Mononuclear cell (primary cell): ENCODE results near the gene ABCG8. TPM values are rescaled to one million over a fixed set of nuclear protein-coding genes. Genes with fewer than 3 reads are reported as not detected.
"Not testable (repeated sequence)": the region's sequence is repeated elsewhere in the genome, so short reads cannot be mapped to it uniquely, and the experiment has no call there.

ENCODE experiments used
- H3K27me3 ChIP-seq: 2 replicates; pipeline ENCODE4 v1.6.0; 2011; ENCODE audit warnings: low read length, control low read depth; ENCODE audit not compliant: insufficient read depth
- H3K4me1 ChIP-seq: 2 replicates; pipeline ENCODE4 v1.5.1; 2011; ENCODE audit warnings: mild to moderate bottlenecking, low read length, control low read depth; ENCODE audit not compliant: insufficient read depth
- H3K4me3 ChIP-seq: 2 replicates; pipeline ENCODE4 v1.5.1; 2011; ENCODE audit warnings: mild to moderate bottlenecking, low read length, moderate library complexity
- H3K9me3 ChIP-seq: 2 replicates; pipeline ENCODE4 v1.5.1; 2011; ENCODE audit warnings: low read depth, mild to moderate bottlenecking, control low read depth, low read length
- total RNA-seq: library from RNA; depleted of rRNA; stranded (reverse); fragments of >200 nt; gene quantifications from one replicate; pipeline ENCODE4 v1.2.3, GENCODE V29; 2012

Gene ABCG8
- total RNA-seq, 1 donor: not detected

DNA sequence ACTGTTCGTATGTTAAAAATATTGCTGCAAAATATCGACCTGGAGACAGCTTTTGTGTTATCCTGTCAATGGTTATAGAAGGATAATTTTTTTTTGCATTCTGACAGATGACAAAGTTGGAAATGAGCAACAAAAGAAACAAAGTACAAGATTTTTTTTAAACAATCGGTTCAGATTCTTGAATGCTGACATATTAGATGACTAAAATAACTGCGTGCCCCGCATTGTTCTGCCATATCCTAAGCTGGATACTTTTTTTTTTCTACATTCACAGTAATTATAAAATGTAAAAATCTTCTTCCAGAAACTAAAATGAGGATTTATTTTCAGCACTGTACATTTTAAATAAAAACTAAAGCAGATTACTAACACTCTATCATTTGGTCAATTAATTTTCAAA lies 67.1 kb downstream of the ABCG8 start:
- Histone ChIP-seq H3K27me3 (no peaks in the 10 kb centered on the region), H3K9me3 (no peaks in the 10 kb centered on the region), H3K4me3 (no peak overlapping the region), H3K4me1 (no peaks in the 10 kb centered on the region)

- no peaks in the 10 kb centered on the region for H3K27me3 ChIP-seq
- no peaks in the 10 kb centered on the region for H3K9me3 ChIP-seq
- no peaks in the 10 kb centered on the region for H3K4me1 ChIP-seq
- no peak overlapping the region for H3K4me3 ChIP-seq
Measured at GRCh38 chr2:43906448-43907109, 67.8 kb downstream of the ABCG8 start.

DNA sequence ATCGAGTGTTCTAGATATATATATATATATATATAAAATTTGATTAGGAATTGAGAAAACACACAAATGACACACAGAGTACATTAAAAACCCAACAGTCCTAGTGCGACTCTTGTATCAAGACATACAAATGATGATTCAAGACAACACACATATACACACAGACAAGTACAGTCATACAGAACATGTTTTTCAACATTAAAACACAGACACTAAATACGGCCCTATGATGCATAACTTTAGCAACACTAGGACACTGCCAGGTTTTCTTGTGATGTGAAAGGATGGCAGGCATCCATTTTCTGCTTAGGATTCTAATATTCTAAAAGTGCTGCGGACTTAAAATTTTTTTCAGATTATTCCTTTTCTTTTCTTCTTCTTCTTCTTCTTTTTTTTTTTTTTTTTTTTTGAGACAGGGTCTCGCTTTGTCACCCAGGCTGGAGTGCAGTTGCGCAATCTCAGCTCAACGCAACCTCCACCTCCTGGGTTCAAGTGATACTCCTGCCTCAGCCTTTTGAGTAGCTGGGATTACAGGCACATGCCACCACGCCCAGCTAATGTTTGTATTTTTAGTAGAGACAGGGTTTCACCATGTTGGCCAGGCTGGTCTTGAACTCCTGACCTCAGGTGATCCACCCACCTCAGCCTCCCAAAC lies 72.5 kb downstream of the ABCG8 start:
- not testable (repeated sequence) for H3K4me1 ChIP-seq, H3K9me3 ChIP-seq, H3K4me3 ChIP-seq, H3K27me3 ChIP-seq

- Histone ChIP-seq H3K9me3 (no peaks in the 10 kb centered on the region), H3K4me3 (no peak overlapping the region), H3K27me3 (no peaks in the 10 kb centered on the region), H3K4me1 (no peaks in the 10 kb centered on the region)
Measured at GRCh38 chr2:43924463-43924862, 85.7 kb downstream of the ABCG8 start.

DNA sequence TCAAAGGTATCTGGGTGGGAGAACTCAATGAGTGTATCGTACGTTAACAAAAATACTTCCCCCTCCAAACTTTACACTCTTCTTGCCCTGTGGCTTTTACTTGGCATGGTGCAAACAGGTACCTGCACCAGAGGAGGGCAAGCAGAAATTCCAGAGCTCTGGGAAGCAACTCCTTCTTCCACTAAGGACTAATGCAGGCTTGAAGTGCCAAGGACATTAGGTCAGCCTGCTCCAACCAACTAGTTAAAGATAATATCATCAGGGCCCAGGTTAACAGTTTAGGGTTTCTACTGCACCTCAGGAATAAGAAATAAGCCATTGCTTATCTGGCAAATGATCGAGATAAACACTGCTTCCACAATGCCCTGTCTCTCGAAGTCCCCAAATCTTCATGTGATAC lies 86.7 kb downstream of the ABCG8 start:
- Histone ChIP-seq H3K4me3 (no peak overlapping the region), H3K27me3 (no peaks in the 10 kb centered on the region), H3K4me1 (no peaks in the 10 kb centered on the region), H3K9me3 (no peaks in the 10 kb centered on the region)

DNA sequence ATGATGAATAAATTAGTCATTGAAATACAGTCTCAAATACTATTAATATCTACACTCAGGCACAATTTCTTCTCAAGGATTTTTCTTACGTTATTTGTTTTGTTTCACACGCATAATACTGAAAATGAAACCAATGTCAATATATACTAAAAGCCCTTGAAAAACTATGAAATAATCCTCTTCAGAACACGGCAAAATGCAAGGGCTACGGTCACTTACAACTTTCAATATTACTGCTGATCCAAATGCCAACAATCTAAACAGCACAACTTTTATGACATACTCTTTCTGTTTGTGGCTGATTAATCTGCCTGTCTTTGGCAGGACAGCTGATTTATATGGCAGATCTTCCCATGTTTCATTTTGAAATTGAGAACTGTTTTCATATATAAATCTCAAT lies 88.7 kb downstream of the ABCG8 start:
- Histone ChIP-seq H3K27me3 (no peaks in the 10 kb centered on the region), H3K4me3 (no peak overlapping the region), H3K4me1 (no peaks in the 10 kb centered on the region), H3K9me3 (no peaks in the 10 kb centered on the region)

DNA sequence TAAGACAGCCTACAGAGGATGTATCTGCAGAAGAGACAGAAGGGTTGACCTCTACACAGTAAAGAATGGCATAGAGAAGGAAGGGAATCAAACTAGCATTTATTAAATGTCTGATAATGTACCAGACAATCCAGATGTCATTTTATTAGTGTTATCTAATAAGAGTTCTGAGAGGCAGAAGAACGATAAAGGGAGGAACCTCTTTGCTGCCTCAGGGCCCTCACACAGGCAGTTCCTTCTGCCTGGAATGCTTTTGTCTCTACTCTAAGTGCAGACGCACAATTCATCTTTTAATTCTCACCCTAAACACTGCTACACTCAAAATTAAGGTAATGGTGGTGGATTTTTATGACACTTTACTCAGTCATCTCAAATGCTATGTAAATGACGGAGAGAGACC lies 92.5 kb downstream of the ABCG8 start:
- no peaks in the 10 kb centered on the region for H3K9me3 ChIP-seq

More for the DNA sequence above, 92.5 kb downstream of the ABCG8 start:
- H3K27me3 ChIP-seq: no peaks in the 10 kb centered on the region
- no peaks in the 10 kb centered on the region for H3K4me1 ChIP-seq
- H3K4me3 ChIP-seq: no peak overlapping the region

Other genes starting within 250 kb of the ABCG8 start
- gene THADA, start 242.9 kb upstream of the ABCG8 start, total RNA-seq: 25.5 TPM
- gene PLEKHH2, start 201.7 kb upstream of the ABCG8 start, total RNA-seq: 2.3 TPM
- gene C1GALT1C1L, start 162.5 kb upstream of the ABCG8 start, total RNA-seq: not detected
- 3.5 TPM for gene DYNC2LI1, start 64.9 kb upstream of the ABCG8 start, total RNA-seq
- not detected for gene ABCG5, start 132 bp upstream of the ABCG8 start, total RNA-seq
- 57.8 TPM for gene LRPPRC, start 157.0 kb downstream of the ABCG8 start, total RNA-seq